GM12878 (cell line): ENCODE results near the gene PDSS2.
"Not testable (repeated sequence)": the region's sequence is repeated elsewhere in the genome, so short reads cannot be mapped to it uniquely, and the experiment has no call there.

Experiments used
- ATF7 ChIP-seq: fragments of 450-650 bp; IDR thresholded peaks from 2 replicates; pipeline ENCODE4 v1.6.1; 2016; ENCODE audit warnings: low read depth, mild to moderate bottlenecking
- BHLHE40 ChIP-seq, 2 experiments: fragments of 450-650 bp in 1 of 2; IDR thresholded peaks; 2 replicates each; pipeline ENCODE4 v1.6.1; 2011 to 2017; ENCODE audit warnings: low read depth in 2 of 2, borderline replicate concordance in 1 of 2, improper control_type of control experiment in 1 of 2, low read length in 1 of 2, mild to moderate bottlenecking in 1 of 2
- FOXK2 ChIP-seq: fragments of 450-650 bp; IDR thresholded peaks from 2 replicates; pipeline ENCODE4 v1.6.1; 2017; ENCODE audit warnings: mild to moderate bottlenecking, moderate library complexity
- POLR2AphosphoS2 ChIP-seq: IDR thresholded peaks from 2 replicates; pipeline ENCODE4 v1.6.1; 2011; ENCODE audit warnings: low read depth, mild to moderate bottlenecking, low read length, improper control_type of control experiment, moderate library complexity
- SPI1 ChIP-seq: IDR thresholded peaks from 2 replicates; pipeline ENCODE4 v1.6.1; 2011; ENCODE audit warnings: low read depth, mild to moderate bottlenecking, low read length, moderate library complexity, borderline replicate concordance; ENCODE audit not compliant: insufficient read depth
- SUZ12 ChIP-seq: fragments of 200-600 bp; sonication (generic); IDR thresholded peaks from one replicate; pipeline ENCODE4 v1.6.1; 2018; ENCODE audit warnings: antibody characterized with exemption, mild to moderate bottlenecking; ENCODE audit not compliant: unreplicated experiment

DNA sequence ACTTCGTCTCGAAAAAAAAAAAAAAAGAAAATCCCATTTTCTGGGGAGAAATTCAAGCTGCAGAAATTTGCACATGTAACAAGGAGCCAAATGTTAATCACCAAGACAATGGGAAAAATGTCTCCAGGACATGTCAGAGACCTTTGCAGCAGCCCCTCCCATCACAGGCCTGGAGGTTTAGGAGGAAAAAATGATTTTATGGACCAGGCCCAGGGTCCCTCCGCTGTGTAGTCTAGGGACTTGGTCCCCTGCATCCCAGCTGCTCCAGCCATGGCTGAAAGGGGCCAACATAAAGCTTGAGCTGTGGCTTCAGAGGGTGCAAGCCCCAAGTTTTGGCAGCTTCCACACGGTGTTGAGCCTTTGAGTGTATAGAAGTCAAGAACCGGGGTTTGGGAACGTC, 33.4 kb downstream of the PDSS2 start:
- TF ChIP-seq ATF7; SUZ12; POLR2AphosphoS2; FOXK2; BHLHE40 (IDR thresholded peaks at IDR 0.05; ENCODE audit: borderline replicate concordance in 1 of 2, low read depth in 2 of 2, low read length in 1 of 2); SPI1: not testable (repeated sequence)
